M059J (cell line): ENCODE results near the gene TCEAL6. TPM values are rescaled to one million over a fixed set of nuclear protein-coding genes. Genes with fewer than 3 reads are reported as not detected.
A peak's percentile ranks its signal among the peaks of the same experiment; 100 is the strongest.
"Not testable (repeated sequence)": the region's sequence is repeated elsewhere in the genome, so short reads cannot be mapped to it uniquely, and the experiment has no call there.

ENCODE experiments used
- DNase-seq: peaks from one replicate; pipeline ENCODE4 v3.0.0-alpha.2; 2012; ENCODE audit warnings: low read depth
- total RNA-seq: library from RNA; depleted of rRNA; stranded (reverse); fragments of >200 nt; shearing (Covaris generic); gene quantifications from 2 replicates; pipeline ENCODE4 v1.2.3, GENCODE V29; 2014; rRNA removed

Gene TCEAL6
- total RNA-seq: not detected in 2 replicates

DNA sequence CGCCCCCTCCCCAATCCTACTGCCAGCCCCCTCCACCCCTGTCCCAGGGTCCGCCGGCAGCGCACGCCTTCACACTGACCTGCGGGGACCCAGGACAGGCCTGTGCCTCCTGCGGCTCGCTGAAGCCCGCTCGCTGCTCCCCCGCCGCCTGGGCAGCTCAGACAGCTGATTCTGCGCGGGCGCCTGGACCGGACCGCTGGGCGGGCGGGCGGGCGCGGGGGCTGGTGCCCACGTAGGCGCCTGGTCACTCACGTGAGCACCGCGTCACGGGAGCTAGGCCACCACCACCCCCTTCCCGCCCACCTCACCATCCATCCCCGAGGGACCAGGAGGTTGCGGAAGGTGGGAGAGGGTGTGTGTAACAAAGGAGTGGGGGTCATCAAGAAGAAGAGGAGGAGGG is at the start of gene TCEAL6:
TSS of gene TCEAL6 (minus strand) at position 208 of the 400 bp plus-strand sequence.
- DNase-seq: not testable (repeated sequence)

DNA sequence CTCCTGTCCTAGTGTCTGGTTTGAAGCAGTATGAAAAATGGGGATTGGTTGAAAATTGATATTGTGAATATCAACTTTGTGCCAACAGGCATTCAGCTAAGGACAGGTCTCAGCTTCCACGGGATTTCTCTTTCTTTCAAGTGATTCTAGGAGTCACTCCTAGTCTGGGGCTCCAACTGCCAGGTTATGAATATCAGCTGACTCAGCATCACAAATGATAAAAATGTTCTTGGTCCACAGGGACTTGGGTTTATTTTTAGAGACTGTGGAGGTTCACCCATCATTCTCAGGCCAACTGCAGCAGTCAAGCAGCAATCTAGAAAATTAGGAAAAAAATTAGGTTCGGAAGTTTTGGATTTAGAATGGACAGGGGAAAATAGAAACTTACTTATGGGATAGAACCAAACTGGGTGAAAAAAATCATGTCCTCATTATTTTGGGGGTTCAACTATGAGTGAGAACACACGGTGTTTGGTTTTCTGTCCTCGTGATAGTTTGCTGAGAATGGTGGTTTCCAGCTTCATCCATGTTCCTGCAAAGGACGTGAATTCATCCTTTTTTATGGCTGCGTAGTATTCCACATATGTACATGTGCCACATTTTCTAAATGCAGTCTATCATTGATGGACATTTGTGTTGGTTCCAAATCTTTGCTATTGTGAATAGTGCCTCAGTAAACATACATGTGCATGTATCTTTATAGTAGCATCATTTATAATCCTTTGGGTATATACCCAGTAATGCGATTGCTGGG is 43.9 kb upstream of the TCEAL6 start:
- DNase-seq: no peak

DNA sequence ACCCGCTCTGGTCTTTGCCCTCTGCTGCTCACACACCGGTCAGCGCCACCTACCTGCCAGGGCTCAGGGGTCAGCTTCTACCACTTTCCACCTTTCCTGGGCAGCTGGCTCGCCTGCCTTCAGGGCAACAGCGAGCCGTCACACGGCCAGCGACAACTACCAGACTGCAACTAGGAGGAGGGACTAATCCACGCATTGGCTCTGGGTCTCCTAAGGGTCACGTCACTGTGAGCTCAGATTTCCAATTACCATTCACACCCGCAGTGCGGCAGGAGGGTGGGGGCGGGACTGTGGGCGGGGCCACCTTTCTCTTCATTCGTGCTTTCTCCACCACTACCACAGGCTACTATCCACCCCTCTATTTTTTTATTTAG is 13.5 kb upstream of the TCEAL6 start, which contains the start of gene BEX5:
TSS of gene BEX5 (minus strand) at position 172 of the 374 bp plus-strand sequence. CDS start 1,712 bp downstream, outside the sequence.
- DNase-seq: peak; percentile 72

DNA sequence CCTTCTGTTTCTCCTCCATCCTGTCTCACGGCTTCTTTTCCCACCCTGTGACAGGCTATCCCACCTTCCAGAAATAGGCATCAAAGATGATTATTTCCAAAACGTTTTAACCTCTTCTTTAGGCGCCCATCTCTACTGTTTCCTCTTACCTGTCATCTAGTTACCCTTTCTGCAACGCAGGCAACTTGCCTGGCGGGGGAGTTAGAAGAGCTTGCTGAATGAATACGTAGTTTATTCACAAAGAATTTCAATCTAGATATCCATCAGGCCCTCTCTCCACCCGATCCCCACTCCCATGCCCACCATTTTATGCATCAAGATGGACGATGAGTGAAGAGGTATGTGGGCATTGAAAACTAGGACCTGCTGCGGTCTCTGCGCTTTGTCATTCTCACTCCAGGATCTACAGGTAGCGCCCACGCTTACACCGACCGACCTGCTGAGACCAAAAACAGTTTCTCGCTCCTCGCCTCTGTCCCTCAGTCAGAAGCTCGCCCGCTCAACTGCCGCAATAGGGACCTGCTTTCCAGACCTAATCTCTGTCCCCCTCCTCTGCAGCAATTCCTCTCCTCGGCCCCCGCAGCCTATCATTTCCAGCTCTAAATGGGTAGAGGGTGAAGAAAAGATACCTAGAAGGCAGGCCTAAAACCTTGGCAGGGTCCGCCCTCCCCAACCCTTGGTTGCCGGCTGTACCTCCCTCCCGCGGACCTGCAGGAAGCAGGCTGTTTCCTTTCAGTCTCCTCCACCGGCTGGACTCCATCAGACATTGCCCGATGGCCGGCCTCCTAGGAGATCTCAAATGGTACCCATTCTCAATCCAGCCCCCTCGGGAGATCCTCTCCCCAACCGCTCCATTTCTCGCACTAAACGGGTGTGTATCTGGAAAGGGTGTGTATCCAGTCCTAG is 12.9 kb upstream of the TCEAL6 start:
- peak; percentile 4 for DNase-seq

DNA sequence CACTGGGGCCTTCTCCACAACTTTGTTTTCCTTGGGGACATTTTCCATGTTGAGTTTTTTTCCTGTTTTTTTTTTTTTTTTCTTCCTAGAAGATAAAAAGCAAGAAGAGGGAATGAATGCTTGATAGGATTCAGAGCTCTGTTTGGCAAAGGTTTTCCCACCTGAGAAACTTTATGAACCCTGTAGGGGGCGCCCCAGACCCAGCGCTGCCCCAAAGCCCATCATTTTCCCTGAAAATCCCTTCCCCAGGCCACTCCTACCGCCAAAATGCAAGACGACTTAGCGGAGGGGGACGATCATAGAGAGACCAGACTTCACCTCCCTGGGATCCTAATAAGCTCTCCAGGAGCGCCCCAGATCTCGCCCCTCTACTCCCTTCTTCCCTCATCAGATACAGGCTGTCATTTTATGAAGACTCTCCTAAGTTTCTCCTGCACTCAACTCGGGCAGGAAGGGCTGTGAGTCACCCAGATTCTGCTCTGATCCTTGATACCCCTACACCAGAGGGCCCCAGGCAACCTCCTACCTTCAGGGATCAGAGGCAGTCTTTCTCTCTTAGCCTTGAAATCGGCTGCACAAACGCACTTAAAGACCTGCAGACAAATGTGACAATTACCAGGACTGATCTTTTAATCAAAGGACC is 12.1 kb upstream of the TCEAL6 start:
- peak; percentile 4 for DNase-seq

DNA sequence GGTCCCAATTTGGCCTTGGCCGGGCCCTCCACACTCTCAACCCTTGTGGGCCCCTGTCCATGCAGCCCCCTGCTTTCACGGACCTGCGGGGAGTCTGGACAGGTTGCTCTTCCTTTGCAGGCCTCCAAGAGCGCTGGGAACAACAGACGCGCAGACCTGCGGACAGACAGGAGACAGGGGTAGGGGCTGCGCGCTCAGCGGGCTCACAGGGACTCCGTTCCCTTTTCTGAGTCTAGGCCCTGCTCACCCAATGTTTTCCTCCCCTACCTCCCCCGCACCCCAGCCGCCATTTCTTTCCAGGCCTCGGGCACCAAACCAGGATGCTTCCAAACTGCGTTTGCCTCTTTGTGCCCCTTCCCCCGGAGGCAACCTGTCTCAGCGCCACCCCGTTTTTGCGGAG is 650 bp downstream of the TCEAL6 start:
- DNase-seq: not testable (repeated sequence)

DNA sequence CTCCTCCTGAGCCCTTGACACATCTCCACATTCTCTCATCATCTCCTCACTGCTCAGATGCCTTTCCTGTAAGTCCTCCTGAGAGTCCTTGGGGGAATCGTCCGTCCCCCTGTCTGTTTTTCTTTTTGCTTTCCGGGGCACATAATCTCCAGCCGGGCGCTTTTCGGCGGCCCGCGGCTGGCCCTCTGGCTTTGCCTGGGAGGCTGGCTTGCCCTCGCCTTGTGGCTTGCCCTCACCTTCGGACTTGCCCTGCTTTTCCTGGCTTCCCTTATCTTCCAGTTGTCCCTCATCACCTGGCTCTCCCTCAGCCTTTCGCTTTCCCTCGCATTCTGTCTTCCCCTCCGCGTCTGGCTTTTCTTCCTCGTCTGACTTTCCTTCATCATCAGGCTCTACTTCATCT is 1.4 kb downstream of the TCEAL6 start:
- DNase-seq: not testable (repeated sequence)

DNA sequence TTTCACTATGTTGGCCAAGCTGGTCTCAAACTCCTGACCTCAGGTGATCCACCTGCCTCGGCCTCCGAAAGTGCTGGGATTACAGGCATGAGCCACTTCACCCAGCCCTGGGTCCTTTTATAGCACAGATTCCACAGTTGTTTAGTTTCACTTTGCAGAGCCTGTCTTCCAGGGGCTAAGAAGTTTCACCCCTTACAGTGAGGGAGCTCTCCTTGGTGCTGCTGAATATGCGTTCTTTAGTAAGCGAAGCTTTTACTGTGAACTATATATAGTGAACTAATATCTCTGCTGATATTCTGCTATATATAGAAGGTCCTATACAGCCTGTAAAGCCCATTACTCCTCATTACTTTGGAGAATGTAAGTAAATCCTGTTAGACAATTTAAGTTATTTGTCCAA is 4.2 kb downstream of the TCEAL6 start:
- no peak for DNase-seq

DNA sequence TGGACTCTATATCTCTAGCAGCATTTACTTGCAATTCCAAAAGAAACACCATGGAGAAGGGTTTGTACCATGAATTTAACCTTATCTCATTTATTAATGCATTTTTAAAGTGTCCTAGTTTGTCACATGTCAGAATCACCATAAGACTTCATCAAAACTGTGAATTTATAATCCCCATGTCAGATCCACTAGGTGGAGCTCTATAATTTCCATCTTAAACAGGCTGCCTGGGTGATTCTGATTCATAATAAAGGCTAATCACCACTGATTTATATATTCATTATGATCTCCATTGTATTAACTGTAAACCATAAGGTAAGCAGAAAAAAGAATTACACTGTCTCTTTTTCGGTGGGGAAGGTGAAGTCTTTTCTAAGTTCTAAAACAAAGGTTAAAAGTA is 12.8 kb downstream of the TCEAL6 start:
- DNase-seq: peak; percentile 17

DNA sequence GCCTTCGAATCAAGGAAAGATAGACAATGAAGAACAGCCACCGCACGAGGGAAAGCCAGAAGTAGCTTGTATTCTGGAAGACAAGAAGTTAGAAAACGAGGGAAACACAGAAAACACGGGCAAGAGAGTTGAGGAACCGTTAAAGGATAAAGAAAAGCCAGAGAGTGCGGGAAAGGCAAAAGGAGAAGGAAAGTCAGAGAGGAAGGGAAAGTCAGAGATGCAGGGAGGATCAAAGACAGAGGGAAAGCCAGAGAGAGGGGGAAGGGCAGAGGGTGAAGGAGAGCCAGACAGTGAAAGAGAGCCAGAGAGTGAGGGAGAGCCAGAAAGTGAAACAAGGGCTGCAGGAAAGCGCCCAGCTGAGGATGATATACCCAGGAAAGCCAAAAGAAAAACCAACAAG is 15.4 kb downstream of the TCEAL6 start:
- no peak for DNase-seq

DNA sequence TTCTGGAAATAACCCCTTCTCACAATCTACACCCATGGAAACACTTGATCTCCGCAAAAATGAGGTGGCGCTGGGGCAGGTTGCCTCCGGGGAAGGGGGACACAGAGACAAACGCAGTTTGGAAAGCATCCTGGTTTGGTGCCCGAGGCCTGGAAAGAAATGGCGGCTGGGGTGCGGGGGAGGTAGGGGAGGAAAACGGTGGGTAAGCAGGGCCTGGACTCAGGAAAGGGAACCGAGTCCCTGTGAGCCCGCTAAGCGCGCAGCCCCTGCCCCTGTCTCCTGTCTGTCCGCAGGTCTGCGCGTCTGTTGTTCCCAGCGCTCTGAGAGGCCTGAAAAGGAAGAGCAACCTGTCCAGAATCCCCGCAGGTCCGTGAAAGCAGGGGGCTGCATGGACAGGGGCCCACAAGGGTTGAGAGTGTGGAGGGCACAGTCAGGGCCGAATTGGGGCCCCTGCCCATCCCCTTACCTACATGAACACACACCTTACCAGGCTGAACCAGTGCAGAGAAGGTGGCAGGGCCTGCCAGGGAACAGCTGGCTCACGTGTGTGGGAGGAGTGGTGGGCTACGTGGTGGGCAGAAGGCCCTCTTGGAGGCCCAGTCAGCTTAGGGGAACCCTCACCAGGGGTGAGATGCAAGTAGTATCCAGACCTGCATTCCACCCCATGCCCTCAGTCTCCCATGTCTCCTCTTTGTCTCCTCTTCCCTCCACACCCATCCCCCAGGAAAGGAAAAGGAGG is 16.0 kb downstream of the TCEAL6 start:
- not testable (repeated sequence) for DNase-seq

DNA sequence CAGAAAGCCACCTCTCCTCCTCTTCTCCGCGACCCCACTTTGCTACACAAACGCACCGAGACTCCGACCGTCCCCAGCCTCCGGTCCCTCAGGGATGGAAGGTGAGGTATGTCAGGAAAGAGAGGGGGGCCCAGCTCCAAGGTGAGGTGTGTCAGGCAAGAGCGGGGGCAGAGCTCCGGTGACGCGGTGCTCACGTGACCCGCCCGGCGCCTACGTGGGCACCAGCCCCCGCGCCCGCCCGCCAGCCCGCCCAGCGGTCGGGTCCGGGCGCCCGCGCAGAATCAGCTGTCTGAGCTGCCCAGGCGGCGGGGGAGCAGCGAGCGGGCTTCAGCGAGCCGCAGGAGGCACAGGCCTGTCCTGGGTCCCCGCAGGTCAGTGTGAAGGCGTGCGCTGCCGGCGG is 16.8 kb downstream of the TCEAL6 start, which contains the start of gene TCEAL2:
TSS of gene TCEAL2 (plus strand) at position 244 of the 400 bp plus-strand sequence. CDS start 1,152 bp downstream, outside the sequence.
- peak; percentile 4 for DNase-seq

DNA sequence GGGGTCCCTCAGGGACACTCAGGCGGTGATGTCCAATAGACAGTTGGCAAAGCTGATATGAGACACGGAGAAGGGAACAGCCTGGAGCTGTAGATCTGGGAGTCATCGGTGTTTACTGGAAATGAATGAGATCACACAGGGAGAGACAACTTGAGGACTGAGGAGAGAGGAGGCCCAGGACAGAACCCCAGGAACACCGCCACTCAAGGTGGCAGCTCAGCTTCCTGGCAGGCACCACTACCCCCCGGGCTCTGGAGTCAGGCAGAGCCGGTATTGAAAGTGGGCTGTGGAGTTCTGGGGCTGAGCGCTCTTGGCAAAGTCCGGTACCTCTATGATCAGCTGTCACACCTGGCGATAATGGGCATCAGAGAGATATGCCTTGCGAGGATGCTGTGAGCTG is 17.3 kb downstream of the TCEAL6 start:
- not testable (repeated sequence) for DNase-seq

DNA sequence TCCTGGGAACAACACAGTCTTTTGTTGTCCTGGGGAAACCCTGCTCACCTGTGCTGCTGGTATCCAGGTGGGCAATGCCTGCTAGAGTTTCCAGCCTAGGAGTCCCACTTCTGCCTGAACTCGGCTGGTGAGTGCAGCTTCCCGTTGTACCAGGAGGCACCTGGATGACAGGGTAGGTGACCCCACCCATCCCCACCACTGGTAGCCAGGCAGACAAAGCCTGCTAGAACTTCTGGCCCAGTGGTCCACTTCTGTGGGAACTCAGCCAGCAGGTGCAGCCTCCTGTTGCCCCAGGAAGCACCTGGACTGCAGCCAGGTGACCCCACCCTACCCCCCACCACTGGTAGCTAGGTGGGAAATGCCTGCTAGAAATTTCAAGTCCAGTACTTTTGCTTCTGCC is 26.5 kb downstream of the TCEAL6 start:
- DNase-seq: no peak

DNA sequence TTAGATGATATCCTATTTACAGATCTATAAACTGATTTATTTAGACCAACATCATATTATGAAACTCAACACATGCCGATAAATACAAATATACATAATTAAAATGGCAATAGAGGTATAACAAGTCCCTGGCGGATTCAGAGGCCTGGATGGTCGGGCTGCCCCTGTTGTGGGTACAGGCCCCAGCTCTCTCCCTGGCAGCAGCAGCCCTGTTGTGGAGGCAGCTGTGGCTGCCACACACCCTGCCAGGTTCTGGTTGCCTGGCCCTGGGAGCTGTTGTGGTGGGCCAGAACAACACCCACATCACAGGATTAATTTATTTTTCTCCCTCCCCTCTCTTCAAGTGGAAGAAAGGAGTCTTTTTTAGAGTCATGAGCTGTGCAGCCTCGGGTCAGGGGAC is 28.9 kb downstream of the TCEAL6 start:
- DNase-seq: no peak

Other genes with a start within 250 kb of the TCEAL6 start
- gene ZMAT1, start 210.5 kb downstream of the TCEAL6 start, total RNA-seq: 0.62 and 0.86 TPM in 2 replicates
- 3.8 and 6.8 TPM in 2 replicates for gene TCEAL2, start 16.8 kb downstream of the TCEAL6 start, total RNA-seq
- 1.4 TPM in 2 replicates for gene BEX5, start 13.5 kb upstream of the TCEAL6 start, total RNA-seq
- gene TCP11X1, start 72.8 kb upstream of the TCEAL6 start, total RNA-seq: not detected in 2 replicates
- gene NXF2, start 104.7 kb upstream of the TCEAL6 start, total RNA-seq: 0.42 TPM in 1 of 2 replicates, not detected in the other